Testis (tissue), 3 donors: Measurements from ENCODE around the gene STXBP6. TPM values are rescaled to one million over a fixed set of nuclear protein-coding genes. Genes with fewer than 3 reads are reported as not detected.

ENCODE experiments used
- DNase-seq: peaks from one replicate; pipeline ENCODE4 v3.0.0-alpha.2; 2019
- H3K27ac ChIP-seq, 2 donors: fragments of 200-600 bp; sonication (generic); one replicate each; pipeline ENCODE4 v1.5.1; 2019
- H3K27me3 ChIP-seq: fragments of 200-600 bp; sonication (generic); one replicate; pipeline ENCODE4 v1.5.1; 2019
- H3K36me3 ChIP-seq: fragments of 200-600 bp; sonication (generic); one replicate; pipeline ENCODE4 v1.5.1; 2017; ENCODE audit warnings: low read depth; ENCODE audit errors: missing control alignments
- H3K4me1 ChIP-seq: fragments of 200-600 bp; sonication (generic); one replicate; pipeline ENCODE4 v1.5.1; 2019
- H3K4me3 ChIP-seq, 2 donors: fragments of 200-600 bp; sonication (generic); one replicate each; pipeline ENCODE4 v1.5.1; 2017 to 2019
- H3K9me3 ChIP-seq: fragments of 200-600 bp; sonication (generic); one replicate; pipeline ENCODE4 v1.5.1; 2017
- CTCF ChIP-seq, 3 experiments: fragments of 450-650 bp in 2 of 3; fragments of 200-600 bp in 1 of 3; sonication (generic) in 1 of 3; IDR thresholded peaks; one replicate each; pipeline ENCODE4 v1.5.1; 2016 to 2019; ENCODE audit warnings: antibody characterized with exemption in 3 of 3, mild to moderate bottlenecking in 2 of 3, moderate library complexity in 1 of 3
- POLR2A ChIP-seq: fragments of 450-650 bp; IDR thresholded peaks from one replicate; pipeline ENCODE4 v1.6.1; 2017; ENCODE audit warnings: antibody characterized with exemption, mild to moderate bottlenecking, moderate library complexity
- whole genome bisulfite sequencing, 2 donors: methylation state at CpG; one replicate each; pipeline ENCODE4 v1.1.5; 2018; 5-methylcytosine and 5-hydroxymethylcytosine counted together
- intact Hi-C: fragments of 100-400 bp; cut with DNase I; formaldehyde crosslinking; loops from one replicate; pipeline ENCODE4 v1.15.1; 2023; ENCODE audit warnings: low total_unique reads
- polyA plus RNA-seq: library from polyadenylated mRNA; stranded (reverse); fragments of 350-450 nt; fragmentation: Illumina TruSeq; extraction: RNeasy Lipid Tissue Mini Kit (QIAGEN cat#74804); gene quantifications from one replicate; pipeline ENCODE4 v1.2.3, GENCODE V29; 2014; ENCODE audit warnings: low read depth, low replicate concordance; ENCODE audit not compliant: insufficient read depth
- total RNA-seq, 2 donors: library from RNA; depleted of rRNA; stranded (reverse); fragments of >200 nt; gene quantifications; one replicate each; pipeline ENCODE4 v1.2.3, GENCODE V29; 2016

Gene STXBP6
- total and polyA plus RNA-seq, 3 donors from 2014 or later = 4.7 to 11.3 (median 8.6) TPM

GRCh38 chr14:24831677-24832076 lies 218.3 kb downstream of the STXBP6 start:
- no peaks in the 10 kb centered on the region for H3K27me3 ChIP-seq
- no peaks in the 10 kb centered on the region for H3K36me3 ChIP-seq
- H3K4me3 ChIP-seq = no peak overlapping the region
- intact Hi-C loops = no loop called here
- DNase-seq = no peak
- no peak overlapping the region for H3K27ac ChIP-seq
- WGBS, 2 donors = 74 to 80% methylated on average over 4 of the region's 4 CpGs
- no peaks in the 10 kb centered on the region for H3K9me3 ChIP-seq
- TF ChIP-seq POLR2A (no peak), CTCF (IDR thresholded peaks at IDR 0.05) (no peak)
- H3K4me1 ChIP-seq = no peaks in the 10 kb centered on the region

GRCh38 chr14:24829862-24830261 lies 220.1 kb downstream of the STXBP6 start:
- TF ChIP-seq POLR2A = no peak
- TF ChIP-seq CTCF (IDR thresholded peaks at IDR 0.05) = no peak

GRCh38 chr14:24828486-24828885 lies 221.5 kb downstream of the STXBP6 start:
- Histone ChIP-seq H3K36me3 (no peaks in the 10 kb centered on the region), H3K9me3 (no peaks in the 10 kb centered on the region), H3K27me3 (no peaks in the 10 kb centered on the region), H3K27ac (no peak overlapping the region), H3K4me1 (no peaks in the 10 kb centered on the region), H3K4me3 (no peak overlapping the region)
- WGBS, 2 donors = 67 to 76% methylated on average over 4 of the region's 4 CpGs
- TF ChIP-seq CTCF (IDR thresholded peaks at IDR 0.05) (no peak), POLR2A (no peak)
- DNase-seq = no peak
- intact Hi-C loops = no loop called here

More at GRCh38 chr14:24829862-24830261, 220.1 kb downstream of the STXBP6 start:
- DNase-seq = no peak
- Histone ChIP-seq H3K27me3 (no peaks in the 10 kb centered on the region), H3K27ac (no peak overlapping the region), H3K4me1 (no peaks in the 10 kb centered on the region), H3K36me3 (no peaks in the 10 kb centered on the region), H3K4me3 (no peak overlapping the region), H3K9me3 (no peaks in the 10 kb centered on the region)
- 52 to 78% methylated on average over 2 of the region's 2 CpGs for WGBS, 2 donors
- intact Hi-C loops = no loop called here

- Histone ChIP-seq H3K4me3 (no peak overlapping the region), H3K4me1 (no peaks in the 10 kb centered on the region), H3K27me3 (no peaks in the 10 kb centered on the region), H3K36me3 (no peaks in the 10 kb centered on the region), H3K9me3 (no peaks in the 10 kb centered on the region), H3K27ac (no peak overlapping the region)
- DNase-seq = no peak
- intact Hi-C loops = no loop called here
- 88 to 93% methylated on average over 5 of the region's 5 CpGs for WGBS, 2 donors
- TF ChIP-seq CTCF (IDR thresholded peaks at IDR 0.05) (no peak), POLR2A (no peak)
These were observed 223.6 kb downstream of the STXBP6 start for GRCh38 chr14:24826390-24826789.

- Histone ChIP-seq H3K9me3 (no peaks in the 10 kb centered on the region), H3K4me3 (no peak overlapping the region), H3K27ac (no peak overlapping the region), H3K4me1 (no peaks in the 10 kb centered on the region), H3K27me3 (no peaks in the 10 kb centered on the region), H3K36me3 (no peaks in the 10 kb centered on the region)
- DNase-seq = no peak
- WGBS, 2 donors = 87 to 92% methylated on average over 5 of the region's 5 CpGs
- intact Hi-C loops = no loop called here
- TF ChIP-seq POLR2A (no peak), CTCF (IDR thresholded peaks at IDR 0.05) (no peak)
These were observed 229.3 kb downstream of the STXBP6 start for GRCh38 chr14:24820616-24821015.
